DMS 273 treated with DMSO at 0.1 percent for 48 hours (cell line): ENCODE measurements around the gene YKT6.

Experiments
- DNase-seq: peaks from one replicate; lab custom pipeline; 2025; lab: John Stamatoyannopoulos, UW

YKT6 gene

DNA sequence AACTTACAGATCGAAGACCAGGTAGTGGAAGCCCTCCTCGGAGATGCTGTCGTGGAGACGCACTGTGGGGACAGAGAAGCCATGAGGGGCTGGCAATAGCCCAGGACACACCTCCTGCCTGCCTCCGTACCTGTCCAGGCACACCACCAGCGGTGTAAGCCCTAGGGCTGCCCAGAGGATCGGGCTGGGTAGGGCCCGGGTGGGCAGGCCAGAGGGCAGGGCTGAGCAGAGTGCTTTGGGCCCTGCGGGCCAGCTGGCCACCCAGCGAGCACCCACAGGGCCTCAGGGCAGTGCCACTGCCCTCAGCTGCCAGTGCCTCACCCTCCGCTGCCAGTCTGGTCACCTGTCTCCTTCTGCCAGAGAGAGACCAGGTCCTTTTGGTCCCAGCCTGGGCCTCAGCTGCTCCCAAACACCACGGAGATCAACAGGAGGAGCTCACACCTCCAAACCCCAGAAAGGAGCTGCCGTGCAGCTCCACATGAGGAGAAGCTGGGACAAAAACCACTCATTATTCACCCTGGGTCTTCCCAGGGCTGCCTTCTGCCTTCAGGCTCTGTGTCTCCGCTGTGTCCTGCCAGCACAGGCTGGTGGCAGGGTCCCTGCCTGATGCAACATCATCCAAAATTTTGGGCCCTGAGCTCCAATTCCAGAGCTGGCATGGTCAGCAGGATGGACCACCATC, 58.2 kb downstream of the YKT6 start:
- DNase-seq = no peak

DNA sequence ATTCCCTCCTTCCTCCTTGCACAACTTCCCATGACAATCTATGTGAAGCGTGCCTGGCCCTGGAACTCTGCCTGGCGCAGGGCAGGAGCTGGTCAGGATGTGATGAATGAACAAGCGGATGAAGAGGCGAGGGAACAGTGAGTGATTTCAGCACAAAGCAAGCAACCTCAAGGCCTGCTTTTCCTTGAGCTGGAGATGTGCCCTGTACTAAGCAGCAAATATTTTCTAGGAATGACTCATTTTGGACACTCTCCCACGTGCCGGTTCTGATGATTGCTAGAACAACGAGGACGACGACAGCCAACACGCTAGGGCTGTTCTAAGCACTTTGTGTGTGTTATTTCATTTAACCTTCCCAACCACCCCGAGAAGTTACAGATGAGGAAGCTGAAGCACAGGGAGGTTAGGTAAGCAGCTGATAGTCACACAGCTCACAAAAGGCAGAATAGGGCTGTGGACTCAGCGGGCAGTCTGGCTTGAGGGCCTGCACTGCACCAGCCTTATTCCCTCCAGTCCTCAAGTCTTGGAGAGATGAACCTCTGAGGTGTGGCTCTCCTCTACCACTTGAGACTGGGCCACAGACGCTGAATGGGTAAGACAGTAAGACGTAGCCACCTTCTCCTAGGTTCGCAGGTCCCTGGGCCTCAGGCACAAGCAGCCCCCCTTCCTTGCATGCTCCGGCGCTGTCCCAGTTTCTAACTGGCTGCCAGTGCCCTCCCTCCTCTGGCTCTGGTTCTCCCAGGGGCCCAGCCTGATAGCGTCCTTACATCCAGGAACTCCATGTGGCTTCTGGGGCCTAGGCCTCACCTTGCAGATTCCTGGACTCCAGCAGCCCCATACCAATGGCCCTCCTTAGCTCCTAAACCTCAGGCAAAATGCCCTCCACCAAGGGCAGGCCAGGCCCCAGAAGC, 59.0 kb downstream of the YKT6 start:
- DNase-seq = no peak

- peak; percentile 52 for DNase-seq
These were observed 60.5 kb downstream of the YKT6 start for GRCh38 chr7:44261240-44261639.

DNA sequence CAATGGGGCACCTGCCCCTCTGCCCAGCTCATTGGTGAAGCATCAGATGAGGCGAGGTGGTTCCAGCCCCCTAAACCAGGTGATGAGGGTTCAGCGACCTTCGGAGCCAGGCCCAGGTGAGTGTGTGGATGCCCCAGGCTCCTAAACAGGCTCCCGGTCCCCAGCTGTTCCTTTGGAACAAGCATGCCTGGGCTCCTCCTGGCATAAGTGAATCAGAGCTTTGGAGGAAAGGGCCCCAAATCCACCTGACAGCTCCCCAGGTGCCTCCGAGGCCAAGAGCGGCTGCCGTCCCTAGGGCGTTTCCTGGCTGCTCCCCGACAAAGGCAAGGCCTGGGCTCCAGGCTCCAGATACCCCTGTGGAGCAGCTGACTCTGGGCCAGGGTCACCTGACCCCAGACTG, 61.3 kb downstream of the YKT6 start:
- no peak for DNase-seq

DNA sequence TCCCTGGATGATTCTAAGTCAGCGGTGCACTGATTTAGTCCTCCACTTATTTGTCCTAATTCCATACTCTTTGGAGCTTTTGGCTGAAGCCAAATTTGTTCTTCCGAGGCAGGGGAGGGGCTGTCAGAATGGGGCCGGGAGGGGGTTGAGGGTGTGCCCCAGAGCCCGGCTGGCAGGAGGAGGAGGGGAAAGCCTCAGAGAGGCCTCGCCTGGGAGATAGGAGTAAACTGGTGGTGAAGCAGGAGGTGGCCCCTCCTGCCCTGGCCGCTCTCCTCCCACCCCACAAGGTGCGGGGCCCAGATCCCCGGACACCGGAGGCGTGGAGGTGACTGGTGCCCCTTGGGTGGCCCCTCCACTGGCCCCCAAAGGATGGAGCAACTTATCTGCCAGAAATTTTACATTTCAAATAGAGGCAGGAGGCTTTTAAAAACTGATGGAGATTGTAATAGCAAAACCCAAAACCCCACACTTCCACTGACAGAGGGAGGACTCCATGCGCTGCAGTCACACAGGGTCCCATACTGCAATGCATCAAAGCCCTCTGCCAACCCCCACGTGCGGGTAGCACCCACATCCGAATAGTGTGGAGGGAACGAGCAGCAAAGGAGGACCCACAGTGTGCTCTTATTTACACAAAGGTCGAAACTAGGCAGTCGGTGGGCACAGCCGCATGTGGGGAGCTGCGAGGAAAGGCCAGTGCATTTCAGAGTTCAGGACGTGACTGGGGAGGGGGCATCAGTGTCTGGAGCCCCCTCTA, 62.7 kb downstream of the YKT6 start:
- no peak for DNase-seq
